Mucosa of descending colon (tissue), 3 donors: ENCODE results near the gene LHPP. TPM values are rescaled to one million over a fixed set of nuclear protein-coding genes. Genes with fewer than 3 reads are reported as not detected.

Source experiments
- ATAC-seq: fragments of 200-7000 bp; cut with Tn5 transposase; one replicate; pipeline ENCODE4 v1.9.1; 2020; ENCODE audit warnings: mild to moderate bottlenecking, moderate library complexity
- DNase-seq, 3 donors: peaks; one replicate each; pipeline ENCODE4 v3.0.0-alpha.2; 2020
- H3K36me3 ChIP-seq: fragments of 200-600 bp; one replicate; pipeline ENCODE4 v1.8.0; 2021; ENCODE audit warnings: low read depth, mild to moderate bottlenecking
- H3K4me1 ChIP-seq: fragments of 200-600 bp; one replicate; pipeline ENCODE4 v1.8.0; 2021; ENCODE audit warnings: low read depth, mild to moderate bottlenecking
- H3K4me3 ChIP-seq: fragments of 200-600 bp; one replicate; pipeline ENCODE4 v1.8.0; 2021; ENCODE audit warnings: mild to moderate bottlenecking
- H3K9me3 ChIP-seq: fragments of 200-600 bp; one replicate; pipeline ENCODE4 v1.8.0; 2021; ENCODE audit warnings: mild to moderate bottlenecking
- CTCF ChIP-seq: fragments of 200-600 bp; IDR thresholded peaks from one replicate; pipeline ENCODE4 v1.8.0; 2022; ENCODE audit warnings: antibody characterized with exemption, mild to moderate bottlenecking
- intact Hi-C, 2 donors: fragments of 100-400 bp; cut with DNase I in 1 of 2; cut with micrococcal nuclease in 1 of 2; formaldehyde crosslinking; loops; one replicate each; pipeline versions ENCODE4 v1.11.0 to v1.11.1; 2022; cut with DNase I, micrococcal nuclease
- total RNA-seq, 3 donors: library from RNA; stranded (reverse); fragmentation: NEBNext Ultra II Directional in 2 of 3; extraction: Animal tissue kit (Norgen Biotek cat#: 25700) in 2 of 3; gene quantifications; one replicate each; pipeline versions ENCODE4 v1.2.1 to v1.2.4, GENCODE V29; 2021 to 2023
- donor health status: DM: no; HTN: no; CAD: no; lungs with moderate emphysema.
- donor health status: DM: no; HTN: no; CAD: no.
- donor health status: DM: no; HTN: yes; CAD: no.

LHPP gene
- total RNA-seq, 3 donors from 2014 or later: 19.7 to 46.7 (median 26.5) TPM

GRCh38 chr10:124649214-124649613 is 187.6 kb downstream of the LHPP start:
- H3K36me3 ChIP-seq: no peaks in the 10 kb centered on the region
- no peak for TF ChIP-seq CTCF
- ATAC-seq: no peak
- peak in 1 of 3 donors; percentile 45 for DNase-seq
- intact Hi-C loops: loop anchor here (10.0 kb wide), 1 partner anchor 96 kb away; the partner anchor contains the start of gene FAM53B (in 2 of the 2)
- H3K4me1 ChIP-seq: peaks cover 34% of the 10 kb centered on the region
- no peaks in the 10 kb centered on the region for H3K9me3 ChIP-seq
- H3K4me3 ChIP-seq: no peak overlapping the region

- intact Hi-C loops: no loop called here
- no peaks in the 10 kb centered on the region for H3K36me3 ChIP-seq
- no peak for ATAC-seq
Observed at GRCh38 chr10:124650263-124650662, 188.6 kb downstream of the LHPP start.

GRCh38 chr10:124650820-124651401 is 189.3 kb downstream of the LHPP start:
- ATAC-seq (peak; percentile 30), DNase-seq (peak in 2 of 3 donors; percentile 50 to 73)
- no peak for TF ChIP-seq CTCF
- H3K9me3 ChIP-seq: no peaks in the 10 kb centered on the region
- intact Hi-C loops: no loop called here
- no peaks in the 10 kb centered on the region for H3K36me3 ChIP-seq
- no peak overlapping the region for H3K4me3 ChIP-seq
- H3K4me1 ChIP-seq: peaks cover 34% of the 10 kb centered on the region

More at GRCh38 chr10:124650263-124650662, 188.6 kb downstream of the LHPP start:
- Histone ChIP-seq H3K9me3 (no peaks in the 10 kb centered on the region), H3K4me1 (peaks cover 34% of the 10 kb centered on the region), H3K4me3 (no peak overlapping the region)
- no peak for TF ChIP-seq CTCF
- peak in 1 of 3 donors; percentile 22 for DNase-seq

GRCh38 chr10:124651402-124651891 is 189.8 kb downstream of the LHPP start:
- Histone ChIP-seq H3K4me3 (no peak overlapping the region), H3K9me3 (no peaks in the 10 kb centered on the region), H3K4me1 (peaks cover 33% of the 10 kb centered on the region), H3K36me3 (no peaks in the 10 kb centered on the region)
- DNase-seq (peak in 1 of 3 donors; percentile 61), ATAC-seq (no peak)
- intact Hi-C loops: no loop called here
- no peak for TF ChIP-seq CTCF

- ATAC-seq: no peak
- DNase-seq: peak in 1 of 3 donors; percentile 27
- no peaks in the 10 kb centered on the region for H3K9me3 ChIP-seq
- no peak for TF ChIP-seq CTCF
- no peaks in the 10 kb centered on the region for H3K36me3 ChIP-seq
- H3K4me3 ChIP-seq: no peak overlapping the region
- peaks cover 26% of the 10 kb centered on the region for H3K4me1 ChIP-seq
- intact Hi-C loops: no loop called here
Observed at GRCh38 chr10:124652200-124652599, 190.6 kb downstream of the LHPP start.
